ENCODE measurements around the gene RNF167. TPM values are rescaled to one million over a fixed set of nuclear protein-coding genes. Genes with fewer than 3 reads are reported as not detected.
A peak's percentile ranks its signal among the peaks of the same experiment; 100 is the strongest.

RNF167 gene
- total RNA-seq, 1 donor from 2014 or later, result 85.8 TPM

DNA sequence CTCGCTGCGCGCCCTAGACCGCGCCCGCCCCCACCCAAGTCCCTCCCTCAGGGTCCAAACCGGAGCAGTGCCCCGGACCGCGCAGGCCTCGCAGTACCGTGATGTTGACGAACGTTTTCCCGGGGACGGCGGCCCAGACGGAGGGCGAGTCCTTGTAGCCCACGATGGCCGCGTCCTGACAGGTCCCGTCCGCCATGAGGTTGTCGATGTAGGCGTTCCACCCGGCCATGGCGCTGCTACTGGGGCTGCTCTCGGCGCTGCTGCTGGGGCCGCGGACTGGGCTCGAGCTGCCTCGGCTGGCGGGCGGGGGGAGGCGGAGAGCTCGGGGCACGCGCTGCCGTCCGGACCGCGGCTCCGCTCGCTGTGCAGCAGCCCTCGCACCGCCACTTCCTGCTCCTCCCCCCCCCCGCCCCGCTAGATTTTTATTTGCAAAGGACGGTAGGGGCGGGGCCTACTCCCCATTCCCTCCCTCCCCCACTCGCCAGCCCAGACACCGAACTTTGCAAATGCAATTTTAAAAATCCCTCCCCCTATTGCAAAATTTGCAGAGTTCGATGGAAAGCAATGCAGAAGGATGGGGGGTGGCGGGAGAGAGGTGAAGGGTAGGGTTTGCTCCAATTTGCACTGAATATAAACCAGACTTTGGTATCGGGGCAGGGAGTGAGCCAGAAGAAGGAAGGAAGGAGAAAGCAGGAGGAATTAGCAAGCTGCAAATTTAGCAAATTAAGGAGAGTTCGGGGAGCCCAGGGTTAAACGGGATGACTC lies 8.3 kb downstream of the RNF167 start, which contains the start of gene PFN1:
PFN1 (minus strand) TSS at position 365 of the 765 bp plus-strand sequence; CDS start at position 229, 136 bp downstream.
- peak; percentile 94 for DNase-seq
- ATAC-seq (ENCODE audit: poor library complexity), result peak; percentile 80
- intact Hi-C loops (cut with DNase I), result no loop called here

DNA sequence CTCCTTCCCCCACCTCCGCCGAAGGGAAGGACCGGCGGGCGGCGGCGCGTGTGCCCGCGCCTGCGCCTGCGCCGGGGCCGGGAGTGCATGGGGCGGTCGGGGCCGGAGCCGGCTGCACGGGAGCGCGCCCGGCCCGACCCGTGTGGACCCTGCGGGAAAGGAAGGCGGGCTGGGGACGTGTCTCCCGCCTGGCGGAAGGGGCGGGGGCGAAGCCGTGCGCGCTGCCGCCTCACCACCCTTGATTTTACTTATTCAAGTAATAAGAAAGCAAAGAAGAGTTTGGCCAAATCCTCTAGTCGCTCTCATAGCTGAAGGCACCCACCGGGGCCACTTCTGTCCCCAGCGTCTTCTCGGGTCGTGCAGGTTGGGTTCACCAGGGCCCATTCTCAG lies 8.9 kb downstream of the RNF167 start:
- intact Hi-C loops (cut with DNase I), result no loop called here
- ATAC-seq (ENCODE audit: poor library complexity), result peak; percentile 84

DNA sequence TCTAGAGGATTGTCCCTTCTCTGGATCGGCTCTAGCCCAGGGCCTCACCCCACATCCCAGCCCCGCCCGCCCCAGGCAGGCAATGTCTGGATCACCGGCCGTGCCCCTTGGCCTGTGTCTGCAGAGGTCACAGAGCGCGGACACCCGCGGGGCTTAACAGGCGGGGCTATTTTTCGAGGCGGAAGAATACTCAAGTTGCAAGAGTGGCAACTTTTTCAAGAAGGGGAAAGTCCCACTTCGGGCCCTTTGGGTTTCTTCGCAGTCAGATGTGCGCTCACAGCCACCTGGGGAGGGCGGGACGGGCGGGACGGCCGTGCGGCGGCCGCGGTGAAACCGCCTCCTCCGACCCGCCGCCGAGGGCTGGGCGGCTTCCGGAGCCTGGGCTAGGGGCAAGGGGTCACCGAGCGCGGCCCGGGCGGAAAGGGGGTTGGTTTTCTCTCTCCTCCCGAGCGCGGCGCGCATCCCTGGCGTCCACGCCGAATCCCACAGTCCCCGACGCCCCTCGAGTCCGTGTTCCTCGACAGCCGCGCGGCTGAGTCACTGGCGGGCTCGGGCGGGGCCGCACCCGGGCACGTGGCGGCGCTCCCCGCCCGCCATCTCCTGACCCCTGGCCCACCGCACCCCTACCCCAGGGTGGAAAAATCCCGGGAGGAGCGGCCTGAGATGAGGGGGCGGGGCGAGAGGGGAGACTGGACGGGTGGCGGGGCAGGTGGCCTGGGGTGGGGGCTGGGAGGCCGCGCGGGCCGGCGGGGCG lies 9.4 kb downstream of the RNF167 start:
- intact Hi-C loops (cut with DNase I), result loop anchor here (2.0 kb wide), 1 partner anchor 17 kb away; the partner anchor contains the start of gene SPAG7
- peak; percentile 32 for ATAC-seq (ENCODE audit: poor library complexity)
- peak; percentile 85 for DNase-seq

More for the DNA sequence above, 8.9 kb downstream of the RNF167 start:
- peak; percentile 91 for DNase-seq

DNA sequence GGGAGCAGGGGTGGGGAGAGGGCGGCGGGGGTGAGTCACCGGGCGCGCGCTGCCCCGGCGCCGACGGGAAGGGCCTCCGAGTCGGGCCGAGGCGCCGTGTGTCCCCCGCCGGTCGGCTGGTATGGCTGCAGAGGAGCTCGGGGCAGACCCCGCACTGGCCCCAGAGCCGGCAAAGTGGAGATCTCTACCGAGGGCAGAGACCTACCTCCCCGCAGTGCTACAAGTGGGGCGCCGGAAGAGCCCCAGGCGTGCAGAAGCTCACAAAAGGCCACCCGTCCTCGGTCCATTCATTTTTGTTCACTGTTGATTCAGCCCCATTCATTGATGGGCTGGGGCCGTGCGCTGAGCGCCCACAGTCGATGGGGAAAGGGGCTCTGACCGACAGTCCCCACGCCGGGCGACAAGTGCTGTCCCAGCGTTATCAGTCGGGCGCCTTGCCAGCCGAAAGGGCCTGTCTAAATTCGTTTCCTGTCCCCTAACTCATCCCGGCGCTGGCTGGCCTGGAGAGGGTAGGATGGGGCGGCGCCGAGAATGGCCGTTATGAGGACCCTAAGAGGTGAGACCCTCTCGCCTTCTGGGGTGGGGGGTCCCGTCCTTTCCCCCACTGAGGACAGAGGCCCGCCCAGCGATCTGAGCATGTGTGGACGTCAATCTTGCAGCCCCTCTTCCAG lies 10.1 kb downstream of the RNF167 start:
- DNase-seq (peak; percentile 87), ATAC-seq (ENCODE audit: poor library complexity) (peak; percentile 1)
- intact Hi-C loops (cut with DNase I), result loop anchor here (2.0 kb wide), 1 partner anchor 17 kb away; the partner anchor contains the start of gene SPAG7

DNA sequence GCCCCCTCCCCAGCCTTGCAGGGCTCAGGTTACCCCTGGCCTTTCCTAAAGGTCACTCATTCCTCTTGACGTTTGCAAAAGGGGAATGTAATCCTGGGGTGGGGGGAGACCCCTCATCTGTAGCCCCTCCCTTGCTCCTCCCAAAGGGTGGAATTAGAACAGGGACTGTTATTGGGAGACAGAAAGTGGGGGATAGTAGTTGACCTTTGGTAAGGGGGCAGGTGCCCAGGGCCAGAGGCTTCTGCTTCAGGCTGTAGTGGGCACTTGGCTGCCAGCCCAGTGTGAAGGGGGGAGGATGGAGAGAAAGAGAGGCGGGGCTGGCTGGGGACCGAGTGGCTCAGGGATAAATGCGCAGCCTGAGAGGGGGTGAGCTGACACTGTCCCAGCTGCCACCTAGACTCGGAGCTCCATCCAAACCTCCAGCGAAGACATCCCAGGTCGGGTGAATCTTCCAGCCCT lies 10.7 kb downstream of the RNF167 start, which contains the start of gene ENO3:
ENO3 (plus strand) TSS at position 374 of the 459 bp plus-strand sequence. CDS start 711 bp downstream, outside the sequence.
- DNase-seq (peak; percentile 66), ATAC-seq (ENCODE audit: poor library complexity) (no peak)
- intact Hi-C loops (cut with DNase I), result loop anchor here (2.0 kb wide), 1 partner anchor 16 kb away; the partner anchor contains the start of gene SPAG7

DNA sequence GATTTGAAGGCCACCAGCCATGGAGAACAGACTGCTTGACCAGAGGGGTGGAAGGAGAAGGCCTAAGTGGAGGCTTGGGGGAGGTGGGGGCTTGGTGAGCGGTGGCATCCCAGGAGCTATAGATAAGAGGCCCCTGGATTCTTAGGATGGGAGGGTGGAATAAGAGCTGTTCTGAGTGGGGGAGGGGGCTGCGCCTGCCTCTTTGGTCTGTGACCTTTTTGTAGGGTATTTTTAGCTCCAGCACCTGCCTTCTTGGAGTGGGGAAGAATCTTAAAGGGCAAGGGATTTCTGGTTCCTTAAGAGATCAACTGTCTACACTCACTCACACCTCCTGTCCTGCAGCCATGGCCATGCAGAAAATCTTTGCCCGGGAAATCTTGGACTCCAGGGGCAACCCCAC lies 11.4 kb downstream of the RNF167 start:
- DNase-seq (no peak), ATAC-seq (ENCODE audit: poor library complexity) (no peak)
- intact Hi-C loops (cut with DNase I), result loop anchor here (2.0 kb wide), 1 partner anchor 15 kb away; the partner anchor contains the start of gene SPAG7

DNA sequence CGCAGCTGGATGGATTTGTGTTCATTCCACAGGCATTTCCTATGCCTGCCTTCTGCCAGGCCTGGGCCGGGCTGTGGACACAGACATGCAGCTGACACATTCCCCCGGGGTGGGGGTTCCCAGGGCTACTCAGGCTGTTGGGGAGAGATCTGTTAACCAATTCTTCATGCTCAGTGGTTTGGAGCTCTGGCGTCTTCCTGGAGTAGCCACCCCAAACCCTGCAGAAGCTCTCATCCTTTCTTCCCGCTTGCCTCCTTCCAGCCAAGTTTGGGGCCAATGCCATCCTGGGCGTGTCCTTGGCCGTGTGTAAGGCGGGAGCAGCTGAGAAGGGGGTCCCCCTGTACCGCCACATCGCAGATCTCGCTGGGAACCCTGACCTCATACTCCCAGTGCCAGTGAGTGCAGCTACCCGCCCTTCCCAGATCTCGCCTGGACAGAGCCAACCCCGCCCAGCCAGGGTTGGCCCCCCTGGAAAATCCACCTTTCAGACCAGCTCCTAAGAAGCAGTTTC lies 13.4 kb downstream of the RNF167 start:
- no peak for ATAC-seq (ENCODE audit: poor library complexity)
- DNase-seq, result no peak
- intact Hi-C loops (cut with DNase I), result no loop called here

DNA sequence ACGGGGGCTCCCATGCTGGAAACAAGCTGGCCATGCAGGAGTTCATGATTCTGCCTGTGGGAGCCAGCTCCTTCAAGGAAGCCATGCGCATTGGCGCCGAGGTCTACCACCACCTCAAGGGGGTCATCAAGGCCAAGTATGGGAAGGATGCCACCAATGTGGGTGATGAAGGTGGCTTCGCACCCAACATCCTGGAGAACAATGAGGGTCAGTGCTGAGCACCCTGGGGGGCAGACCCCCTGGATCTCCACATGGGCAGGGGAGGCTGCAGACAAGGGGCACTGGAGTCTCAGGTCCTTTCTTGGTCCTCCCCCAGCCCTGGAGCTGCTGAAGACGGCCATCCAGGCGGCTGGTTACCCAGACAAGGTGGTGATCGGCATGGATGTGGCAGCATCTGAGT lies 15.0 kb downstream of the RNF167 start:
- intact Hi-C loops (cut with DNase I), result no loop called here
- ATAC-seq (ENCODE audit: poor library complexity) (no peak), DNase-seq (no peak)

DNA sequence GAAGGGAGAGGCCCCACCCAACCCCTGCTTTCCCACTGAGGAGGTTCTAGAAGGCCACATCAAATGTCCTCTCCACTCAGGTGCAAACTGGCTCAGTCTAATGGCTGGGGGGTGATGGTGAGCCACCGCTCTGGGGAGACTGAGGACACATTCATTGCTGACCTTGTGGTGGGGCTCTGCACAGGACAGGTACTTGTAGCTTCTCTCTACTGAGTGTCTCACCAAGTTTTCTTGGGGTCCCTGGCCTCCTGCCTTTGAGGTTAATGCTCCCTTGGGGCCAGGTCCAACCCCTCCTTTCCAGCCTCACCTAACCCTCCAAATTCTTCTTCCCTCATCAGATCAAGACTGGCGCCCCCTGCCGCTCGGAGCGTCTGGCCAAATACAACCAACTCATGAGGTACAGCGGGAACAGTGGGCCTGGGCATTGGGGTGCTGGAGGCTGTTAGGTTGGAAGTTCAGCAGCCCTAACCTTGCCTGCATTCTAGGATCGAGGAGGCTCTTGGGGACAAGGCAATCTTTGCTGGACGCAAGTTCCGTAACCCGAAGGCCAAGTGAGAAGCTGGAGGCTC lies 16.5 kb downstream of the RNF167 start:
- DNase-seq, result peak; percentile 72
- intact Hi-C loops (cut with DNase I), result no loop called here
- ATAC-seq (ENCODE audit: poor library complexity), result no peak

DNA sequence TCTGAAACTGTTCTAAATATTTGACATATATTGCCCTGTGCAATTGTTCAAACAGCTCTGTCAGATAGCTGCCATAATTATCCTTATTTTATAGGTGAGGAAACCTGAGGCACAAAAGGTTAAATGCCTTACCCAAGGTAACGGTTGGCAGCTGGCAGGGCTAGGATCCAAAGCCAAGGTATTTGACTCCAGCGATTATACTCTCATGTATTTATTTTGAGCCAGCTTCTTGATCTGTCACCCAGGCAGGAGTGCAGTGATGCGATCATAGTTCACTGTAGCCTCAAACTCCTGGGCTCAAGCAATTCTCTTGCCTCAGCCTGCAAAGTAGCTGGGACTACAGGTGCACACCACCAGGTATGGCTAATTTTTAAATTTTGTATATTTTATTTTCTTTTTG lies 18.0 kb downstream of the RNF167 start:
- ATAC-seq (ENCODE audit: poor library complexity) (peak; percentile 54), DNase-seq (no peak)
- intact Hi-C loops (cut with DNase I), result no loop called here

DNA sequence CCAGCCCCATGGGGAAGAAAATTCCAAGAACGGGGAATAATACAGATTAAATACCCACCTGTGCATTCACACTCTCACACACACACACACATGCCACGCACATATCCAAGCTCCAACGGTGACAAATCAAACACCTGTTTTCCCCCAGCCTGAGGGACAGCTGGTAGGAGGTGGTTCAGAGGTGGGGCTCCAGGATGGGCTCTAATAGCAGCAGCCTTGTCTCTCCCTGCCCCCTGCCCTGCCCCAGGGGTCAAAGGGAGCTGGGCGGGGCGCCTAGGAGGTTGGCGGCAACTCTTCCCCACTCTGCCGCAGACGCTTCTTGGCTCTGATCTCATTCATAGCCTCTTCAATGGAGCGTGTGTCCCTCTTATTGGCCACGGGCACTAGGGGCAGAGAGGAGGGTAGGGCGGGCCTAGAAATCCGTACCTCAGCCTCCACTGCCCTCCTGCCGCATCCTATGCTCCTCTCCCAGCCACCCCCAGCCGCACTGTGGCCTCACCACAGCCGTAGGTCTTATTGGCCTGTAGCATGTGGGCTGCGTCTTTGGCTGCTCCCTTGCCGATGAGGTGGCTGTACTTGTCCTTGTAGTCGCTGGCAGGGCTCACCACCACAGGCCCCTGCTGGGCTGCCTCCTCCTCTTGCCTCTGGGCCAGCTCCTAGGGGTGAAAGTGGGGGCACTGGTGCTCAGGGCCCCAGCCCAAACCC lies 19.3 kb downstream of the RNF167 start:
- no peak for DNase-seq
- no peak for ATAC-seq (ENCODE audit: poor library complexity)
- intact Hi-C loops (cut with DNase I), result no loop called here

DNA sequence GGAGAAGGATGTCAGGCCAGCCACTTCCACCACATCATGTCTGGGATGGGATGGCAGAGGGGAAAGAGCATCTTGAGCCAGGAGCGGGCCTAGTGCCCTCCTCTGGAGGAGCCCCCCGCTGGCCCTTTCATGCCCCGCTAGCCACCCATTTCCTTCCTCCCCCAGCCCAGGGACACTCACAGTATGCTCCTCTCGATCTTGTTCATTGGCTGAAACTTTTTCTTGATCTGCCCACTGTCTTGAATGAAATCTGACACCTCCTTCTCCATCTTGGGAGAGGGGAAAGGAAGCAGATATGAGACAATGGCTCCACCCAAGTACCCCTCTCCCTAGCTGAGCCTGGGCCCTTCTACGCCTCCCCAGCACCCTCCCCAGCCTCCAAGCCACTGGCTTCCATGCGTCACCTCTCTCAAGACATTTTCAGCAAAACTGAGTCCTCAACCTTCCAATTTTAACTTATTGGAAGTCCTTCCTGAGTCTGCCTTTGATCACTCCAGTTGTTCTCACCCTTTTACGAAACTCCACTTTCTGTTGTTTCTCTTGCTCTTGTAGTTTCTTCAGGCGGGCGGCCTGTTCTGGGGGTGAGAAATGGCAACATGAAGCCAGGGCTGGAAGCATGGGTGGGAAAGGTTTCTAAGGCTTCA lies 20.3 kb downstream of the RNF167 start:
- intact Hi-C loops (cut with DNase I), result no loop called here
- DNase-seq, result no peak
- ATAC-seq (ENCODE audit: poor library complexity), result no peak

DNA sequence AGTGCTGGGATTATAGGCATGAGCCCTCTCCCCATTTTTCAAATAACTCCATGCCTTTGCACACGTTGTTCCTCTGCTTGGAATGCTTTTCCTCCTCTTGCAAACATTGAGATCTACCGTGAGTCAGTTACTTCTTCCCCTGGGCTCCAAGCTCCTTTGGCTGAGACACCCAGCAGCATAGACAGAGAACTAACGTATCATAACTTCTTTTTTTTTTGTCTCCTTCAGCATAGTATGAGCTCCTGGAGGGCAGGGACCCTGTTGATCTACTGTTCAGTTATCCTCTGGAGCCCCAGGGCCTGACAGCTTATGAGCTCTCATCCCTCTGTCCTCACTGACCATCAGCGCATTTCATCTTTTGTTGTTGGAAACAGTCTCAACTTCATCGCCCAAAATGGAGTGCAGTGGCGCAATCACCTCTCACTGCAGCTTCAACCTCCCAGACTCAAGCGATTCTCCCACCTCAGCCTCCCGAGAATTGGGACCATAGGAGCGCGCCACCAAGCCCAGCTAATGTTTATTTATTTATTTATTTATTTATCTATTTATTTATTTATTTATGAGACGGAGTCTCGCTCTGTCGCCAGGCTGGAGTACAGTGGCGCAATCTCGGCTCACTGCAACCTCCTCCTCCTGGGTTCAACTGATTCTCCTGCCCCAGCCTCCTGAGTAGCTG lies 25.4 kb downstream of the RNF167 start:
- ATAC-seq (ENCODE audit: poor library complexity), result no peak
- intact Hi-C loops (cut with DNase I), result no loop called here
- no peak for DNase-seq

DNA sequence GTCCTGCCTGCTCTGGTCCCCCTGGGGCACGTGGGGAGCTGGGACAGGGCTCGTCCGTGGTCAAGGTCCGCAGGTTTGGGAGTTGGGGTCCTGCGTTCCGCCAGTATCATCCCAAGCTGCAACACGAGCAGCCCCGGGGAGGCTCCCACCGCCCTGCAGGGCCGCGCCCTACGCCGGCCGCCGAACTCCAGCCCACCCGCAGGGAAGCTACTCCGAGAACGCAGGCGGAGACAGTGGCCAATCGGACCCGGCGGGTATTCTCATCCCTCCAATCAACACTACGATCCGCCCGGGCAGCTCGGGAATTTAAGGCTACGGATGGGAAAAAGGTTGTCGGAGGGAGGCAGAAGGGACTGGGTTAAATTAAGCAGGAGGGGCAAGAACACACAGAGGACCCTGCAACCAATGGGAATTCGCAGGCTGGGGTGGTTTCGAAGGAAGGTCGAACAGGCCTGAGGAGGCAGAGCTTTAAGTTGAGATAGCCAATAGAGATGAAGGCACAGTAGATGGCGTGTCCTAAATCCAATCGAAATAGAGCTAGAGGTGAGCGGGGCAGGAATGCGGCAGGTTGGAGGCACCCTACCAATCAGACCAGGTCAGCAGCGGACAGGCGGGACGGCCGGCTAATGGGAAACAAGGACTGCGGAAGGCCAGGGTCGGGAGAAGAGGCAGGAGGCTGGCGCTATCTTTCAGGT lies 26.9 kb downstream of the RNF167 start:
- intact Hi-C loops (cut with DNase I), result loop anchor here (2.0 kb wide), 1 partner anchor 16 kb away; the partner anchor contains the start of gene ENO3
- DNase-seq, result peak; percentile 99
- peak; percentile 88 for ATAC-seq (ENCODE audit: poor library complexity)

DNA sequence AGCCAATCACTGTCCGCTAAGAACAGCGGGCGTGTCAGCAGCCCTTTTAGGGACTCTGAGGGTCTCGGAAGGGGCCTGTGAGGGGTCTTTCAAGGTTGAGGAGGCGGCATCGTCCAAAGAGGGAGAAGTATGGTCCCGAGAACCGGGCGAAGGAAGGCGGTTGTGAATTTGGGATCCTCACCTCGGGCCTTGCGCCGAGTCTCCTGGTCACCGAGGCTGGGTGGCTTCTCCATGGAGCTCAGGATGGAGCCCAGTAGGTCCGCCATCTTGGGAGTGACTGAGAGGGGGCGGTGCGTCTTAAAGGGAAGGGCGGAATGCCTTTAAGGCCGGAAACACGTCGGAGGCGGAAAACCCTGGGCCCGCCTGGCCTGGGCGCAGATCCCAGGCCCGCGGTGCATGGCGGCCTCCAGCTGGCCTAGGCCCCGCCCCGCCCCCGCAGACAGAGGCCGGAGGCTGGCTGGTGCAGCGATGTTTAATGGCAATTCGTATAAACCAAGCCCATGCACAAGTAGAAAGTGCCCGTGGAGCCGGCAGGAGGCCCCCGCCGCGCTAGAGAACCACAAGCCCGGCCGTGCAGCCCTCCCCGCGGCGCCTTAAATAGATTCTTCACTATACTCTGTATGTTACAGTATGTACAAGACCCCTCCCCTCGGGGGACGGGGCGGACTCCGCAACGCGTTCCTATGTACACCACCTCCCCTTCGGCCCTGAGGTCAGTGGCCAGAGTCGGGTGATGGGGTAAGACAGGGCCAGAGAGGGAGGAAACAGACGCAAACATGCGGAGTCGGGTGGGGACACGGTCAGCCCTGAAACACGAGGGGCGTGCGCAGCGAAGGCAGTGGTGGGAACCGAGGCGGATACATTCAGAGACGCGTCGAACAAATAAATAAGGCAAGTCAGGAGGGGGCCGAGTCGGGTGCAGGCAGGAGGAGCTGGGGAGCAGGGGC lies 27.7 kb downstream of the RNF167 start, which contains the start of gene SPAG7:
SPAG7 (minus strand) TSS at position 279 of the 947 bp plus-strand sequence; CDS start at position 266, 13 bp downstream.
- peak; percentile 96 for DNase-seq
- peak; percentile 84 for ATAC-seq (ENCODE audit: poor library complexity)
- intact Hi-C loops (cut with DNase I), result loop anchor here (2.0 kb wide), 1 partner anchor 17 kb away; the partner anchor contains the start of gene ENO3

All from Right ventricle myocardium superior (tissue), 1 donor.